IPS-18a (cell line): ENCODE results near the gene MFAP1.
"Not testable (repeated sequence)": the region's sequence is repeated elsewhere in the genome, so short reads cannot be mapped to it uniquely, and the experiment has no call there.

Source experiments
- H3K27ac ChIP-seq: one replicate; pipeline ENCODE4 v1.5.1; 2013; ENCODE audit warnings: low read length
- H3K27me3 ChIP-seq: one replicate; pipeline ENCODE4 v1.6.1; 2013; ENCODE audit warnings: mild to moderate bottlenecking, low read length; ENCODE audit not compliant: control insufficient read depth, insufficient read depth
- H3K36me3 ChIP-seq: one replicate; pipeline ENCODE4 v1.6.1; 2013; ENCODE audit warnings: low read depth, low read length; ENCODE audit not compliant: control insufficient read depth
- H3K4me1 ChIP-seq: one replicate; pipeline ENCODE4 v1.6.1; 2013; ENCODE audit warnings: low read depth, low read length; ENCODE audit not compliant: control insufficient read depth
- H3K4me3 ChIP-seq: one replicate; pipeline ENCODE4 v1.5.1; 2013; ENCODE audit warnings: low read length
- H3K9ac ChIP-seq: one replicate; pipeline ENCODE4 v1.6.1; 2013; ENCODE audit warnings: mild to moderate bottlenecking, low read length, moderate library complexity
- H3K9me3 ChIP-seq: one replicate; pipeline ENCODE4 v1.6.1; 2013; ENCODE audit warnings: low read depth, low read length; ENCODE audit not compliant: control insufficient read depth

MFAP1 gene

GRCh38 chr15:43808435-43808950 is 16.0 kb downstream of the MFAP1 start:
- no peaks in the 10 kb centered on the region for H3K9me3 ChIP-seq
- no peak overlapping the region for H3K9ac ChIP-seq
- no peak overlapping the region for H3K27ac ChIP-seq
- H3K4me3 ChIP-seq: no peak overlapping the region
- peaks cover 80% of the 10 kb centered on the region for H3K36me3 ChIP-seq
- no peaks in the 10 kb centered on the region for H3K4me1 ChIP-seq
- H3K27me3 ChIP-seq: no peaks in the 10 kb centered on the region

- not testable (repeated sequence) for H3K9ac ChIP-seq, H3K4me1 ChIP-seq, H3K9me3 ChIP-seq, H3K27ac ChIP-seq, H3K27me3 ChIP-seq, H3K4me3 ChIP-seq
- H3K36me3 ChIP-seq: peaks cover 47% of the 10 kb centered on the region
These were observed 21.8 kb downstream of the MFAP1 start for GRCh38 chr15:43802676-43803075.

GRCh38 chr15:43800286-43801141 is 24.0 kb downstream of the MFAP1 start, which contains the start of gene HYPK:
Gene HYPK (plus strand): TSS chr15:43800599. CDS start chr15:43800623, 24 bp downstream.
- peak within 1 kb of the TSS; percentile 58 for H3K9ac ChIP-seq
- H3K27ac ChIP-seq: no peak within 1 kb of the TSS
- H3K36me3 ChIP-seq: peaks cover 44% of the 10 kb centered on the region
- peak within 1 kb of the TSS; percentile 86 for H3K4me3 ChIP-seq
- H3K4me1 ChIP-seq: peaks cover 16% of the 10 kb centered on the region
- no peaks in the 10 kb centered on the region for H3K9me3 ChIP-seq
- H3K27me3 ChIP-seq: no peaks in the 10 kb centered on the region

GRCh38 chr15:43799945-43800285 is 24.6 kb downstream of the MFAP1 start, which contains the start of gene SERINC4:
Gene SERINC4 (minus strand): TSS chr15:43800220. CDS start chr15:43799986, 234 bp downstream.
- H3K27me3 ChIP-seq: no peaks in the 10 kb centered on the region
- H3K9ac ChIP-seq: peak within 1 kb of the TSS; percentile 58
- H3K9me3 ChIP-seq: no peaks in the 10 kb centered on the region
- H3K4me1 ChIP-seq: peaks cover 22% of the 10 kb centered on the region
- no peak within 1 kb of the TSS for H3K27ac ChIP-seq
- H3K36me3 ChIP-seq: peaks cover 42% of the 10 kb centered on the region
- peak within 1 kb of the TSS; percentile 86 for H3K4me3 ChIP-seq

- no peak overlapping the region for H3K4me3 ChIP-seq
- no peak overlapping the region for H3K27ac ChIP-seq
- H3K9ac ChIP-seq: no peak overlapping the region
- H3K27me3 ChIP-seq: no peaks in the 10 kb centered on the region
- peaks cover 42% of the 10 kb centered on the region for H3K36me3 ChIP-seq
- peaks cover 27% of the 10 kb centered on the region for H3K4me1 ChIP-seq
- no peaks in the 10 kb centered on the region for H3K9me3 ChIP-seq
These were observed 25.1 kb downstream of the MFAP1 start for GRCh38 chr15:43799209-43799944.

- no peak overlapping the region for H3K4me3 ChIP-seq
- peaks cover 40% of the 10 kb centered on the region for H3K4me1 ChIP-seq
- no peaks in the 10 kb centered on the region for H3K9me3 ChIP-seq
- H3K27ac ChIP-seq: no peak overlapping the region
- H3K27me3 ChIP-seq: no peaks in the 10 kb centered on the region
- no peak overlapping the region for H3K9ac ChIP-seq
- H3K36me3 ChIP-seq: peaks cover 42% of the 10 kb centered on the region
These were observed 27.9 kb downstream of the MFAP1 start for GRCh38 chr15:43796566-43796965.

- no peaks in the 10 kb centered on the region for H3K9me3 ChIP-seq
- no peaks in the 10 kb centered on the region for H3K27me3 ChIP-seq
- H3K4me1 ChIP-seq: peaks cover 38% of the 10 kb centered on the region
- no peak overlapping the region for H3K27ac ChIP-seq
- H3K36me3 ChIP-seq: peaks cover 41% of the 10 kb centered on the region
- no peak overlapping the region for H3K9ac ChIP-seq
- no peak overlapping the region for H3K4me3 ChIP-seq
These were observed 28.5 kb downstream of the MFAP1 start for GRCh38 chr15:43795997-43796396.

- H3K27me3 ChIP-seq: no peaks in the 10 kb centered on the region
- no peaks in the 10 kb centered on the region for H3K9me3 ChIP-seq
- no peak overlapping the region for H3K4me3 ChIP-seq
- no peak overlapping the region for H3K9ac ChIP-seq
- H3K36me3 ChIP-seq: peaks cover 41% of the 10 kb centered on the region
- H3K27ac ChIP-seq: no peak overlapping the region
- H3K4me1 ChIP-seq: peaks cover 36% of the 10 kb centered on the region
These were observed 29.3 kb downstream of the MFAP1 start for GRCh38 chr15:43795197-43795596.

GRCh38 chr15:43794269-43795037 is 30.0 kb downstream of the MFAP1 start:
- Histone ChIP-seq H3K27ac (no peak overlapping the region), H3K9ac (no peak overlapping the region), H3K27me3 (no peaks in the 10 kb centered on the region), H3K36me3 (peaks cover 41% of the 10 kb centered on the region), H3K4me1 (peaks cover 32% of the 10 kb centered on the region), H3K4me3 (peak overlapping the region; percentile 7), H3K9me3 (no peaks in the 10 kb centered on the region)

GRCh38 chr15:43793647-43794046 is 30.8 kb downstream of the MFAP1 start:
- no peak overlapping the region for H3K9ac ChIP-seq
- peak overlapping the region; percentile 99 for H3K4me3 ChIP-seq
- peaks cover 32% of the 10 kb centered on the region for H3K4me1 ChIP-seq
- peaks cover 39% of the 10 kb centered on the region for H3K36me3 ChIP-seq
- no peak overlapping the region for H3K27ac ChIP-seq
- H3K27me3 ChIP-seq: no peaks in the 10 kb centered on the region
- H3K9me3 ChIP-seq: no peaks in the 10 kb centered on the region
